Activated CD8-positive, alpha-beta memory T cell treated with anti-CD3 and anti-CD28 coated beads, Interleukin-2, amount 50 U/mL, for 48 hours (primary cell): Measurements from ENCODE around the gene NADK2.
"Not testable (repeated sequence)": the region's sequence is repeated elsewhere in the genome, so short reads cannot be mapped to it uniquely, and the experiment has no call there.

ENCODE experiments used
- DNase-seq: peaks from one replicate; pipeline ENCODE4 v3.0.0-alpha.2; 2020

Gene NADK2

DNA sequence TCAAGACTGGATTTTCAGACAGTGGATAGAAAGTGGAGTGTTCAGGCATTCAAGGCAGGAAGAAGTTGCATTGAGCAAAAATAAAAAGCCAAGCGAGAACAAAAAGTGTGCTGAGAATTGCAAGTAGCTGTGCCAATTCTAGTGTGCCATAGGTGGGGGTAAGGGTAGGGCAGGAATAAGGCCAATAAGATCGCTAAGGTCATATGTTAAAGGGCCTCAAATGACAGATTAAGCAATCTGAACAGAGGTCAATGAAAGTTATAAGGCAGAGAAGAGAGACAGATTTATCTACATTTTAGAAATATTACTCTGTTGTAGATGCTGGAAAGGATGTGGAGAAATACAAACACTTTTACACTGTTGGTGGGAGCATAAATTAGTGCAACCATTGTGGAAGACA, 36.4 kb downstream of the NADK2 start:
- no peak for DNase-seq

GRCh38 chr5:36202521-36202961, 39.2 kb downstream of the NADK2 start:
- no peak for DNase-seq

- DNase-seq: no peak
These were observed 41.2 kb downstream of the NADK2 start for GRCh38 chr5:36200513-36200912.

GRCh38 chr5:36199620-36200019, 42.1 kb downstream of the NADK2 start:
- DNase-seq: no peak

- not testable (repeated sequence) for DNase-seq
These were observed 42.9 kb downstream of the NADK2 start for GRCh38 chr5:36198783-36199182.

GRCh38 chr5:36198281-36198680, 43.4 kb downstream of the NADK2 start:
- no peak for DNase-seq

DNA sequence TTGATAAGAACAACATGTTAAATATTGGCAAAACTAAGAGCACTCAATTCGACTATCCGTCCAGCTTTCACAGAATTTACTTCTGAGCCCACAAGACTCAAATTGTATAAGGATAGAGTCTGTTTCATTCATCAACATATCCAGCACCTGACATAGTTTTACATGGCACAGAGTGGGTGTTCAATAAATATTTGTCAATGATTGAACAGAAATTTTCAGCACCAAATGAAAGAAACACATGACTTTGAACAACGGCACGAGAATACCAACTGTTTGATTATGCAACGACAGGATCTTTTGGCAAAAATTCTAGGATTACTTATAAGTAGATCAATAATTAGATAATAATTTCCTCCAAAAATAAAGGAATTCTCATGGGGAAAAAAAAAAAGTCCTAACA, 48.0 kb downstream of the NADK2 start:
- no peak for DNase-seq

- not testable (repeated sequence) for DNase-seq
These were observed 57.3 kb downstream of the NADK2 start for GRCh38 chr5:36184408-36184807.

GRCh38 chr5:36181774-36182173, 60.0 kb downstream of the NADK2 start:
- DNase-seq: no peak

DNA sequence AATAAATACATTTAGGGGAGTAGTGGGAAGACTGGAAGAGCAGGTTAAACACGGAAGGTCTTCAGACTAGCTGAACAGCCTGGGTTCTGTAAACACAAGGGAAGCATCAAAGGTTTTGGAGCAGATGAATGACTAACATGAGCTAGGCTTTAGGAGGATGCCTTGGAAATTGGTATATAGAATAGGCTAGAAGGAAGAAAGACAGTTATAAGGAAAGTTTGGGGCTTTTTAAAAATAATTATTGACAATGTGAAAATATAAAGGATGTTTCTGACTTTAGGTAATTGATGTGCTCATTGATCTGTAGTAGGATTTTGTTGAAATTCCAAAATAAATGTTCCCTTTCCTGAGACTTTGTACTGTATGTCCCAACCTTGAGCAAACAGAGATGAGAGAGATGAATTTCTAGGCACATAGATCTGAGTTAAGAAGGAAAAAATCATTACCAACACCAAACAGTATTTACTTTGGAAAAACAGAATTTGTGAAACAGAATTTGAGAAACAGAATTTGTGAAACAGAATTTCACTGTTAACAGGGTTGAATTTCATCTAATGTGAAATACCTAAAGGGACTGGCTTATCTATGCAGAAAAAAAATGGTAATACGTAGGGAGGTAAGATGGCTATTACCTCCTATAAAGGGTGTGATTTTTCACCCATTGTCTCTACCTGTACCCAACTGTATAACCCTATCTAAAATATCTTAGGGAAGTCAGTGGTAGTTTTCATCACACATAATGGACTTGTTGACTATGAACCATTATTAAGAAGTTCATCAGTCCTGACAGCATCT, 61.0 kb downstream of the NADK2 start:
- no peak for DNase-seq

- DNase-seq: no peak
These were observed 61.8 kb downstream of the NADK2 start for GRCh38 chr5:36179950-36180349.

DNA sequence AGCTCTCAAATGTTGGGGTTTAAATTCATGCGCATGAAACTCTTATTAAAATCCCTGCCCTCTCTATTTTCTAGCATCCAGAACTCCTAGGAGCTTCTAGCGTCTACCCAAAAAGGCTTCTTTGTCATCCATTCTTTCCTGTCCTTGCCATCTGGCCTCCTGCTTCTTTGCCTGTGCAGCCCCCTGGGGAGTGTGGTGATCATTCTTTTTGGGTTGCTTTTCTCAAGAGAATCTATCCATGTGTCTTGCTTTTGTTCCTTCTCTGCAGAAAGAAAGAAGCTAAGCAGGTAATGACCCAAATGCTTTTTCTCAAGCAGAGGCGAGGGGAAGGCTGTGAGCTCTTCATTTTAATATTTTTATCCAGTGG, 63.2 kb downstream of the NADK2 start:
- no peak for DNase-seq

GRCh38 chr5:36177715-36178523, 63.8 kb downstream of the NADK2 start:
- no peak for DNase-seq

GRCh38 chr5:36177154-36177553, 64.6 kb downstream of the NADK2 start:
- DNase-seq: no peak

DNA sequence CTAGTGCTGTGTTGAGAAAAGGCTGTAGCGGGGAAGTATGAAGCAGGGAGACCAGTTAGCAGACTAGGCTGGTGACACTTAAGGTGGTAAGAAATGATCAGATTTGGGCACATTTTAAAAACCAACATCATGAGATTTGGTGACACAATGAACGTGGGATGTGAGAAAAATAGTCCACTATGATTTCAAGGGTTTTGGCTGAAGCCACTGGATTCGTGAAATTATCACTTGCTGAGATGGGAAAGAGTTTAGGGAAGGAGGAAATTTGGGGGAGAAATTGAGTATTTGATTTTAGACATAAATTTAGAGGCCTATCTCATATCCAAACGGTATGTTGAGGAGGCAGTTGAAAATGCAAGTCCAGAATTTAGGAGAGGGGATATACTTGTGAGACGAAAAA, 66.7 kb downstream of the NADK2 start:
- no peak for DNase-seq

GRCh38 chr5:36174119-36174518, 67.6 kb downstream of the NADK2 start:
- no peak for DNase-seq

DNA sequence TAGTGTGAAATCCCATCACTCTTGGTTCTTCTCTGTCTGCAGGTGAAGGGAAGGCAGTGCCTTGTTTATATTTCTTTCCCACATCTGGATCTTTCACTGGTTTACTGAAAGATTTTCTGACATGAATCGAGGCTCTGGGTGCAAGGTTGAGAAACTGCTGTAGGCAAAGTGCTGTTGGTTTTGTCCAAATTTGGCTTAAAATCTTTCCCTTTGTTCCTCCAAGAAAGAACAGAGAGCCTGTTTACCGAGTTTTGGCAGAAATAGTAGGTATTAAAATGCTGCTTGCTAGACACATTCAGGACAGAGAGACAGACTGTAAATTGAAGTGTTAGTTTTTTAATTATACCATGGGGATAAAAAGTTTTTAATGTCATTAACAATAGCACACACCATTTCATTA, 68.3 kb downstream of the NADK2 start:
- DNase-seq: no peak

DNA sequence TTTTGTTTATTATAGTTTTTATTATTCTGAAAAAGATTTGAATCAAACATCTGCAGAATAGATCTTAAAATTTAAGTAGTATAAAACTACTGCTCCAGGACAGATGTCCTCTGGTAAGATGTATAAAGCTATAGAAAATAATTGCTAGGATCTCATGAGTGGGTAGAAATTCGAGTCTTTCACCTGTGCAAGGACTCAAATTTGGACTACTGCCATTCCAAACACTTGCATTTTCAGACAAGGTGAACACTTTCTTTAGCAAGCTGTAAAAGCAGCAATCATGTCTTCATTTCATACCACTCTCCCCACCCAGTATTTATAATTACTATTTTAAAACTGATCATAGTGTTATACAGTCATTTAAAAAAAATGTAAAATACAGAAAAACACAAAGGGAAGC, 69.1 kb downstream of the NADK2 start:
- DNase-seq: no peak

DNA sequence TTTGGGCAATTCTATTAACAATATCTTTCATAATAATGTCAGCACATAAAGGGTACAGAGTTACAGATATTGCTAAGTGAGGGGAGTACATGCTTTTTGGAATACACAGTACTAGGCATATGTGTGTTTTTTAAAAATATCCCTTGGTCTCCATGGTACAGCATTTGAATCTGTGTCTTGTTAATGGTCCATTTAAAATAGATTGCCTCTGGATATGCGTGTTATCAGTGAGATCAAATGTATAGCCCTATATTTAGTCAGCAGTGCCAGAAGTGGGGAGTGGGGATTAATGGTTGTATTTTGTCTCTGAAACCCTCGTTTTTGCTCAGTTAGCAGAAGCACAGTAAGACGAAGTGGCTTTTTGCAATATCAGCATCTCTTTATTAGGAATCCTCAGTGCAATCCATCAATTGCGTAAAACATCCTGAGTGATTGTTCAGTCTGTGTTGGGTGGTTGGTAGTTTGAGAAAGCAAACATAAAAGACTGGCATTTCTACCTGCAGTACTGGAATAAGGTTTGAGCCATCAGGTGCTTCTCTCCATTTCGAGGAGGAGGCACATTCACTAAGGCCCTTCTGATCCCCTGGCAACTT, 70.8 kb downstream of the NADK2 start:
- DNase-seq: no peak

DNA sequence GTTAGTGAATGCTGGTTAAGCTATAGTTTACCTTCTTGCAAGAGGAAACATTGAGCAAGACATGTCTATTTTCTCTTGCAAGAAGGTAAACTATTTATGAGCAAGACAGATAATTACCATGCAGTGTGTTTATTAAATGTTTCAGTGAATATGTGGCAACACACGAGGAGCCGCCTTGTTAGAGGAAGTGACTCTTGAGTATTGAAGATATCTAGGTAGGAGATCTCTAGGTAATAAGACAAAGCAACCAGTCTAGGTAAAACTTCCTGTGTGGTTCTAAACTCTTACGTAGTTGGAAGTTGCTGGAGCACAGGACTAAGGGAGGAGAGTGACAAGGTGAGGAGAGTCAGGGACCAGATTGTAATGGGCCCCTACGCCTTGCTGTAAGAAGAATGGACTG, 73.0 kb downstream of the NADK2 start:
- DNase-seq: no peak

GRCh38 chr5:36164461-36164860, 77.3 kb downstream of the NADK2 start:
- no peak for DNase-seq

- DNase-seq: no peak
These were observed 78.8 kb downstream of the NADK2 start for GRCh38 chr5:36162810-36163486.

- no peak for DNase-seq
These were observed 80.4 kb downstream of the NADK2 start for GRCh38 chr5:36161361-36161760.
